ENCODE results near the gene CHFR. TPM values are rescaled to one million over a fixed set of nuclear protein-coding genes. Genes with fewer than 3 reads are reported as not detected.
A peak's percentile ranks its signal among the peaks of the same experiment; 100 is the strongest.

Gene CHFR
- total RNA-seq, 4 donors from 2014 or later = 27.2 to 34.7 (median 30.6) TPM

DNA sequence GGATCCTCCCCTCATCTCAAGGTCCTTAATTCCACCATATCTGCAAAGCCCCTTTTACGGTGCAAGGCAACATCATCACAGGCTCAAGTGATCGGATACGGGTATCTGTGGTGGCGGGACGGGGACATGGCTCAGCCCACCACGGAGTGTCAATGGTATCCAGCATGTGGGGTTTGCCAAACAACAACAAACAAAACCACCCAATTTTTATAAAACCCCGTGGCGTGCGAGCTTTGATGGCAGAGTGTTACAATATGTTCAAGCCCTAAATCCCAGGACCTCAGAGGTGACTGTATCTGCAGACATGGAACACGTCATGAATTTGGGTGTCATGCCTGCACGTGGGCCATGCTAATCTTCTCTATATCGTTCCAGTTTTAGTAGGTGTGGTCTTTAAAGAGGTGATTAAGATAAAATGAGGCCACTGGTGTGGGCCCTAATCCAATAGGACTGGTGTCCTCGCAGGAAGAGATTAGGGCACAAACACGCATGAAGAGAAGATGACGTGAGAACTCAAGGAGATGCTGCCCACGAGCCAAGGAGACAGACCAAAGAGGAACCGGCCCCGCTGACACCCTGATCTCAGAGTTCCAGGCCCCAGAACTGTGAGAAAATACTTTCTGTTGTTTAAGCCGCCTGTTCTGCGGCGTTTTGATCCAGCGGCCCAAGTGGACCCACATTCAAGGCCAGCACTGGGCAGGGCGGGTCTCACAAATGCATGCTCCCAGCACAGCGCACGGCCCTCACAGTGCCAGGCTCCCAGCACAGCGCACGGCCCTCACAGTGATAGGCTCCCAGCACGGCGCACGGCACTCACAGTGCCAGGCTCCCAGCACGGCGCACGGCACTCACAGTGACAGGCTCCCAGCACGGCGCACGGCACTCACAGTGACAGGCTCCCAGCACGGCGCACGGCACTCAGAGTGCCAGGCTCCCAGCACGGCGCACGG, 52.1 kb downstream of the CHFR start:
- TF ChIP-seq, protein P1, sequence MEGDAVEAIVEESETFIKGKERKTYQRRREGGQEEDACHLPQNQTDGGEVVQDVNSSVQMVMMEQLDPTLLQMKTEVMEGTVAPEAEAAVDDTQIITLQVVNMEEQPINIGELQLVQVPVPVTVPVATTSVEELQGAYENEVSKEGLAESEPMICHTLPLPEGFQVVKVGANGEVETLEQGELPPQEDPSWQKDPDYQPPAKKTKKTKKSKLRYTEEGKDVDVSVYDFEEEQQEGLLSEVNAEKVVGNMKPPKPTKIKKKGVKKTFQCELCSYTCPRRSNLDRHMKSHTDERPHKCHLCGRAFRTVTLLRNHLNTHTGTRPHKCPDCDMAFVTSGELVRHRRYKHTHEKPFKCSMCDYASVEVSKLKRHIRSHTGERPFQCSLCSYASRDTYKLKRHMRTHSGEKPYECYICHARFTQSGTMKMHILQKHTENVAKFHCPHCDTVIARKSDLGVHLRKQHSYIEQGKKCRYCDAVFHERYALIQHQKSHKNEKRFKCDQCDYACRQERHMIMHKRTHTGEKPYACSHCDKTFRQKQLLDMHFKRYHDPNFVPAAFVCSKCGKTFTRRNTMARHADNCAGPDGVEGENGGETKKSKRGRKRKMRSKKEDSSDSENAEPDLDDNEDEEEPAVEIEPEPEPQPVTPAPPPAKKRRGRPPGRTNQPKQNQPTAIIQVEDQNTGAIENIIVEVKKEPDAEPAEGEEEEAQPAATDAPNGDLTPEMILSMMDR (IDR thresholded peaks at IDR 0.05) = no peak
- TF ChIP-seq POLR2A (IDR thresholded peaks at IDR 0.05) = no peak
- DNase-seq (ENCODE audit: low spot score in 2 of 2) = no peak
- H3K4me3 ChIP-seq (ENCODE audit: low read depth, poor library complexity, severe bottlenecking) = no peak overlapping the region
- WGBS, 2 donors = 88 to 90% methylated on average over 29 to 37 of the region's 42 CpGs
- intact Hi-C loops (cut with DNase I; ENCODE audit: low total_unique reads) = no loop called here

DNA sequence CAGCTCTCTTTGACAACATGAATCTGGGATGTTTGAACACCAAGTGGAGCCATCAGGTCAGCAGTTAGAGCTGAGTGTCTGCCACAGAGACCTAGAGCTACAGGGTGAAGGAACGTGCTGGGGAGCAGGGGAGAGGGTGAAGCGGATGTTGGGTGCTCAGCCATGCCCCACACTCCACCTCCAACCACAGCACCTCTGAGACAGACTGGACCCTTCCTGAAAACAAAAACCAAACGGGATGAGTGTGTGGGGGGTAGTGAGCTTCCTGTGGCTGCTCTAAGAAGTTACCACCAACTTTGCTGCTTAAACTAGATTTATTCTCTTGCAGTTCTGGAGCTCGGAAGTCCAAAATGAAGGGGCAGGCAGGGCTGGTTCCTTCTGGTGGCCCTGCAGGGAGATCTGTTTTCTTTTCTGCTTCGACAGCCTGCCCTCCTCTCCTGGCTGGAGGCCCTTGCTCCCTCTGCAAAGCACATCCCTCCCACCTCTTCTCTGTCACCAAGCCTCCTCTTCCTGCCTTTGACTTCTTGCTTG, 53.2 kb downstream of the CHFR start:
- DNase-seq (ENCODE audit: low spot score in 2 of 2) = no peak
- 81 to 88% methylated on average over 5 of the region's 5 CpGs for WGBS, 2 donors
- intact Hi-C loops (cut with DNase I; ENCODE audit: low total_unique reads) = no loop called here

DNA sequence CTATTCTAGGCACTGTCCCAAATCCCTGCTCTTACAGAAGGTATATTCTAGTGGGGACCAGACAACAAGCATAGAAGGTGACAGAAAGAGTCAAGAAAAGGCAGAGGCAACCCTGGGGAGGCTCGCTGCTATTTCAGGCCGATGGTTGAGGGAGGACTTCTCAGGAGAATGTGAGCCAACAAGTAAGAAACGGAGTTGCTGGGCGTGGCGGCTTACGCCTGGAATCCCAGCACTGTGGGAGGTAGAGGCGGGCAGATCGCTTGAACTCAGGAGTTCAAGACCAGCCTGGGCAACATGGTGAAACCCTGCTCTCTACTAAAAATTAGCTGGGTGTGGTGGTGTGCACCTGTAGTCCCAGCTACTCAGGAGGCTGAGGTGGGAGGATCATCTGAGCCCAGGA, 54.1 kb downstream of the CHFR start:
- intact Hi-C loops (cut with DNase I; ENCODE audit: low total_unique reads) = no loop called here
- no peak overlapping the region for H3K4me3 ChIP-seq (ENCODE audit: low read depth, poor library complexity, severe bottlenecking)
- DNase-seq (ENCODE audit: low spot score in 2 of 2) = no peak
- no peak for TF ChIP-seq POLR2A (IDR thresholded peaks at IDR 0.05)
- TF ChIP-seq, protein P1 (IDR thresholded peaks at IDR 0.05) = no peak
- WGBS, 2 donors = 89 to 93% methylated on average over 8 of the region's 8 CpGs

More for the DNA sequence above, 53.2 kb downstream of the CHFR start:
- TF ChIP-seq POLR2A (IDR thresholded peaks at IDR 0.05) = no peak
- TF ChIP-seq, protein P1 (IDR thresholded peaks at IDR 0.05) = no peak
- H3K4me3 ChIP-seq (ENCODE audit: low read depth, poor library complexity, severe bottlenecking) = no peak overlapping the region

DNA sequence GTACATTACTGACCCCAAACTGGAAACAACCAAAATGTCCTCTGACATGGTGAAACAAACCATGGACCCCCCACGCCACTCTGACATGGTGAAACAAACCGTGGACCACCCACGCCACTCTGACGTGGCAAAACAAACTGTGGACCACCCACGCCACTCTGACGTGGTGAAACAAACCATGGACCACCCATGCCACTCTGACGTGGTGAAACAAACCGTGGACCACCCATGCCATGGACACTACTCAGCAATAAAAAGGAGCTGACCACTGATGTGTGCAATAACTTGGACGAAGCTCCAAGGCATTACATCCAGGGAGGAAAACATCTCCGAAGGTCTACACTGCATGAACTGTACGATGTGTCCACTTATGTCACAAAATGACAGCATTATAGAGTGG, 55.6 kb downstream of the CHFR start:
- DNase-seq (ENCODE audit: low spot score in 2 of 2) = no peak
- no peak overlapping the region for H3K4me3 ChIP-seq (ENCODE audit: low read depth, poor library complexity, severe bottlenecking)
- WGBS, 2 donors = 93% methylated on average over 11 of the region's 11 CpGs
- intact Hi-C loops (cut with DNase I; ENCODE audit: low total_unique reads) = no loop called here
- TF ChIP-seq, protein P1 (IDR thresholded peaks at IDR 0.05) = no peak
- TF ChIP-seq POLR2A (IDR thresholded peaks at IDR 0.05) = no peak

DNA sequence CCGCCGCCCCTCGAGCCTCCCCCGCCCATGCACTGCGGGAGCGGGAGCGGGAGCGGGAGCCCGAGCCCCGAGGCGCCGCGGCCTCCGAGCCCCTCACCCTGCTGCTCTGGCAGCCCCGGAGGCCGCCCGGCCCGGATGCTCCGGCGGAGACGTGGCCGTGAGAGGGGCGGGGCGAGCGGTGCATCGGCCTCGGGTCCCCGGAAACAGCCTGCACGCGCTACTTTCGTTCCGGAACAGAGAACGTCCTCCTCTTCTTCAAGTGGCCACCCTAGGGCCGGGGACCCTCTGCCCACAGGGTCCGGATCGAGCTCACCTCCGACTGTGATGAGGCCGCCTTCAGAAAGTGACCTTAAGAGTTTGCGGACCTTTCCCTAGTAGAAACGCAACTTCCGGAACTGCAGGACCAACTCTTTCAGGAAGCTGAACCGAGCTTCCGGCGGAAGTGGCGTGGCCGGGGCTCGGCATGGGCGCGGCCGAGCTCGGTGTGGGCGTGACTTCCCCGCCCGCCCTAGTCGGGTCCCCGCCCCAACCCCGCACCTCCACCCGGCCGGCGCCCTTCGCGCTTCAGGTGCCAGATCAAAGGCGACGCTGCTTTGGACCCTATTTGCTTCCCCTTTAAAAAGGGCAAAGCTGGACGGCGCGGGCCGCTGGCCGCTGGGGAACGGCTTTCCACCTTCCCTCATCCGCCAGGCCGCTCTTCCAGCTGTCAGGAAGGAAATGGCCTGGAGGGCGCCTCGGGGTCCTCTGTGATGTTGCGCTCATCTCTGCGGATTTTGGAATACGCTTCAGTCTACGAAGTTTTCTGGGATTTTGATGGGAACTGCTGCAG, 58.5 kb downstream of the CHFR start, which contains the start of gene GOLGA3:
TSS of gene GOLGA3 (minus strand) at position 164 of the 829 bp plus-strand sequence. CDS start 6,741 bp downstream, outside the sequence.
- intact Hi-C loops (cut with DNase I; ENCODE audit: low total_unique reads) = loop anchor here (10.0 kb wide), 1 partner anchor 56 kb away; the partner anchor contains the start of gene CHFR

More for the DNA sequence above, 58.5 kb downstream of the CHFR start, which contains the start of gene GOLGA3:
- TF ChIP-seq POLR2A (IDR thresholded peaks at IDR 0.05) = no peak
- TF ChIP-seq, protein P1 (IDR thresholded peaks at IDR 0.05) = no peak
- peak within 1 kb of the TSS; percentile 95 for H3K4me3 ChIP-seq (ENCODE audit: low read depth, poor library complexity, severe bottlenecking)
- WGBS, 2 donors = 2% methylated on average over 46 to 54 of the region's 78 CpGs
- DNase-seq (ENCODE audit: low spot score in 2 of 2) = peak; percentile 90 to 98

Measured in lower leg skin (tissue), 4 donors.